ENCODE results near the gene IGFBP4. TPM values are rescaled to one million over a fixed set of nuclear protein-coding genes. Genes with fewer than 3 reads are reported as not detected.

IGFBP4 gene
- total and polyA plus RNA-seq, 2 of the 13 experiments (the other 11 are each of a cell fraction or from before 2014, with no cell fraction given): 4.1 to 49.0 TPM

- TF ChIP-seq LCORL (IDR thresholded peaks at IDR 0.05) (peak; percentile 99), LCORL (CRISPR knock-in tag; IDR thresholded peaks at IDR 0.05) (peak; percentile 25; the same call in 1 of the 2 replicates), MXD1 (CRISPR knock-in tag; IDR thresholded peaks at IDR 0.05) (no peak), TAF1 (CRISPR knock-in tag; IDR thresholded peaks at IDR 0.05) (0 out of 2 replicates have a peak, but pooled peaks have one; percentile 22), KDM1A (CRISPR knock-in tag; IDR thresholded peaks at IDR 0.05) (0 out of 2 replicates have a peak, but pooled peaks have one; percentile 17), PREB (CRISPR knock-in tag; IDR thresholded peaks at IDR 0.05) (no peak), KDM4B (CRISPR knock-in tag; IDR thresholded peaks at IDR 0.05) (no peak), PRMT3 (CRISPR knock-in tag; IDR thresholded peaks at IDR 0.05; ENCODE audit: borderline replicate concordance, low read depth) (no peak), ZNF841 (CRISPR knock-in tag; IDR thresholded peaks at IDR 0.05; ENCODE audit: borderline replicate concordance) (no peak), SRF (IDR thresholded peaks at IDR 0.05; ENCODE audit: low read depth, low read length) (no peak), FOSL2 (CRISPR knock-in tag; IDR thresholded peaks at IDR 0.05) (0 out of 2 replicates have a peak, but pooled peaks have one; percentile 4), THAP7 (CRISPR knock-in tag; IDR thresholded peaks at IDR 0.05) (0 out of 2 replicates have a peak, but pooled peaks have one; percentile 14), RORA (CRISPR knock-in tag; IDR thresholded peaks at IDR 0.05) (no peak), KMT2A (CRISPR knock-in tag; IDR thresholded peaks at IDR 0.05) (no peak)
Measured at GRCh38 chr17:40486522-40487370, 43.5 kb downstream of the IGFBP4 start (continued).

Measured in HepG2 (cell line).